Fibroblast of villous mesenchyme (primary cell): ENCODE results near the gene TMEM132D. TPM values are rescaled to one million over a fixed set of nuclear protein-coding genes. Genes with fewer than 3 reads are reported as not detected.

ENCODE experiments used
- DNase-seq: peaks from one replicate; pipeline ENCODE4 v3.0.0-alpha.2; 2010; ENCODE audit warnings: low read depth
- H3K4me3 ChIP-seq: 2 replicates; pipeline ENCODE4 v1.5.1; 2011; ENCODE audit warnings: low read depth, mild to moderate bottlenecking, low read length
- CTCF ChIP-seq: IDR thresholded peaks from 2 replicates; pipeline ENCODE4 v1.5.1; 2012; ENCODE audit warnings: low read depth, mild to moderate bottlenecking, low read length; ENCODE audit not compliant: insufficient read depth
- total RNA-seq: library from RNA; depleted of rRNA; stranded (reverse); fragments of >200 nt; gene quantifications from 2 replicates; pipeline ENCODE4 v1.2.3, GENCODE V29; 2012

Gene TMEM132D
- total RNA-seq, 1 donor: not detected

- no peak for DNase-seq
- no peak overlapping the region for H3K4me3 ChIP-seq
- TF ChIP-seq CTCF: no peak
These were observed 502.3 kb downstream of the TMEM132D start for GRCh38 chr12:129401572-129401971.

DNA sequence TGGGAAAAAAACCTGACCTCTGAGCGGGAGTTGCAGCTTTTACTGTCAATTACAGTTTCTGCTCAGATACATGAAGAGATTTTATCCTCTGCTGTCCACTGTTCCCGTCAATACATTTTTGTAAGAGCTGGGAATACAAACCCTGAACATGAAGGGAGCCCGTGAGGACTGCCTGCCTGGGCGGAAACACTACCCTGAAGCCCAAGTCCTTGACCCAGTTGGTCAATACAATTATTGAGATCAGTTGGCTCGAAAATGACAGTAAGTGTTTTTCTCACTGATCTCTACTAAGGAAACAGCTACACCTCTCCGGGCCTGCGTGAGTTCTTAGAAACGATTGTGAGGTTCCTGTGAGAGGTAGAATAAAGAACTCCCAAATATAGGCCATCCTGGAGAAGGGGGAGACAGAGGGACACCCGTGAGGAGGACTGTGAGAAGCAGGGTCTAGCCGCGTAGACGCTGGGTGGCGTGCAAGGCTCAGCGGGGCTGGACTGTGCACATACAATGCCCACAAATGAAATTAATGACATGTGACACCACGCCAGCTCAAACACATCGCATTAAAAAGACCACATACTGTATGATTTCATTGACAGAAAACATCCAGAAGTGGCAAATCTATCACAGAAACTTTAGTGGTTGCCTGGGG lies 509.5 kb downstream of the TMEM132D start:
- no peak for TF ChIP-seq CTCF
- H3K4me3 ChIP-seq: no peak overlapping the region

GRCh38 chr12:129393357-129393937 lies 510.4 kb downstream of the TMEM132D start:
- DNase-seq: no peak
- no peak for TF ChIP-seq CTCF
- H3K4me3 ChIP-seq: no peak overlapping the region

More for the DNA sequence above, 509.5 kb downstream of the TMEM132D start:
- no peak for DNase-seq

GRCh38 chr12:129385637-129385990 lies 518.2 kb downstream of the TMEM132D start:
- no peak for TF ChIP-seq CTCF
- H3K4me3 ChIP-seq: no peak overlapping the region
- no peak for DNase-seq

DNA sequence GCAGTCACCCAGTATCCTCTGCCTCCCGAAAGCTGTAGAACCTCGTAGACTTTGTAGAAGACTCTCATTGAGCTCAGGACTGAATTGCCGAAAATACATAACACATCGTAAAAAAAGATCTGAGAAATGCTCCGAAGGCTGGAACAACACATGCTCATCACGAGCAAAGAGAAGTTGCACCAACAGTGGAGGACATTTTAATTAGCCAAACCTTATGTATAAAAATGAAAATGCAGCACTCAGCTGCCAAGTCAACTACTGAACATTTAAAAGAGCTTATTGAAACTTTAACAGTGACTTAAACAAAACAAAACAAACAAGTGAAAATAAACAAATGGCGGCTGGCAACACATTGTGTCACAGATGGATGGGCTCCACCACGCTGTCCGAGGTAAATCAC lies 519.9 kb downstream of the TMEM132D start:
- no peak overlapping the region for H3K4me3 ChIP-seq
- no peak for DNase-seq
- TF ChIP-seq CTCF: no peak

- no peak for DNase-seq
- TF ChIP-seq CTCF: no peak
- no peak overlapping the region for H3K4me3 ChIP-seq
These were observed 522.1 kb downstream of the TMEM132D start for GRCh38 chr12:129381715-129382114.
